H9 (cell line): ENCODE measurements around the gene FAM13A. TPM values are rescaled to one million over a fixed set of nuclear protein-coding genes. Genes with fewer than 3 reads are reported as not detected.

ENCODE experiments used
- DNase-seq: peaks from one replicate; pipeline ENCODE4 v3.0.0-alpha.2; 2017
- H2AFZ ChIP-seq: one replicate; pipeline ENCODE4 v1.6.1; 2013; ENCODE audit warnings: mild to moderate bottlenecking, low read length, control low read depth, moderate library complexity
- H2AK5ac ChIP-seq: 2 replicates; pipeline ENCODE4 v1.6.1; 2013; ENCODE audit warnings: low read length, control low read depth, mixed read lengths; ENCODE audit not compliant: insufficient read length
- H2BK120ac ChIP-seq: one replicate; pipeline ENCODE4 v1.6.1; 2013; ENCODE audit warnings: low read depth, mild to moderate bottlenecking, low read length, control low read depth, inconsistent platforms; ENCODE audit not compliant: poor library complexity, severe bottlenecking
- H2BK12ac ChIP-seq: 2 replicates; pipeline ENCODE4 v1.6.1; 2013; ENCODE audit warnings: low read length, control low read depth, mixed read lengths, low read depth; ENCODE audit not compliant: insufficient read length
- H2BK15ac ChIP-seq: 2 replicates; pipeline ENCODE4 v1.6.1; 2013; ENCODE audit warnings: low read depth, low read length, control low read depth
- H2BK20ac ChIP-seq: one replicate; pipeline ENCODE4 v1.6.1; 2013; ENCODE audit warnings: low read depth, mild to moderate bottlenecking, low read length, control low read depth, inconsistent platforms; ENCODE audit not compliant: poor library complexity, severe bottlenecking
- H2BK5ac ChIP-seq: 2 replicates; pipeline ENCODE4 v1.6.1; 2013; ENCODE audit warnings: low read length, control low read depth, mixed read lengths; ENCODE audit not compliant: insufficient read length
- H3K14ac ChIP-seq: 2 replicates; pipeline ENCODE4 v1.6.1; 2013; ENCODE audit warnings: low read length, control low read depth; ENCODE audit not compliant: insufficient read depth
- H3K18ac ChIP-seq: 2 replicates; pipeline ENCODE4 v1.6.1; 2013; ENCODE audit warnings: low read depth, mild to moderate bottlenecking, mixed read lengths, low read length, control low read depth; ENCODE audit not compliant: insufficient read length
- H3K23ac ChIP-seq: 2 replicates; pipeline ENCODE4 v1.6.1; 2013; ENCODE audit warnings: low read length, control low read depth, mixed read lengths, low read depth; ENCODE audit not compliant: insufficient read length
- H3K23me2 ChIP-seq: 2 replicates; pipeline ENCODE4 v1.6.1; 2013; ENCODE audit warnings: low read depth, mild to moderate bottlenecking, mixed read lengths, low read length, control low read depth; ENCODE audit not compliant: insufficient read length, poor library complexity, severe bottlenecking
- H3K27ac ChIP-seq: 2 replicates; pipeline ENCODE4 v1.5.1; 2013; ENCODE audit warnings: low read length, control low read depth, mixed read lengths, low read depth; ENCODE audit not compliant: insufficient read length
- H3K27me3 ChIP-seq: 2 replicates; pipeline ENCODE4 v1.6.1; 2013; ENCODE audit warnings: low read length, control low read depth, inconsistent platforms; ENCODE audit not compliant: insufficient read depth
- H3K4ac ChIP-seq: 2 replicates; pipeline ENCODE4 v1.6.1; 2013; ENCODE audit warnings: low read depth, mild to moderate bottlenecking, control low read depth, inconsistent platforms, low read length, moderate library complexity
- H3K4me1 ChIP-seq: 2 replicates; pipeline ENCODE4 v1.6.1; 2013; ENCODE audit warnings: low read length, control low read depth, inconsistent platforms; ENCODE audit not compliant: insufficient read depth
- H3K4me2 ChIP-seq: 2 replicates; pipeline ENCODE4 v1.6.1; 2013; ENCODE audit warnings: low read length, control low read depth, mixed read lengths; ENCODE audit not compliant: insufficient read length, insufficient read depth
- H3K56ac ChIP-seq: 2 replicates; pipeline ENCODE4 v1.6.1; 2013; ENCODE audit warnings: low read depth, mild to moderate bottlenecking, mixed read lengths, low read length, control low read depth; ENCODE audit not compliant: insufficient read length
- H3K79me1 ChIP-seq: 2 replicates; pipeline ENCODE4 v1.6.1; 2013; ENCODE audit warnings: low read depth, mild to moderate bottlenecking, moderate library complexity, low read length, control low read depth, inconsistent platforms; ENCODE audit not compliant: insufficient read depth, poor library complexity, severe bottlenecking
- H3K79me2 ChIP-seq: 2 replicates; pipeline ENCODE4 v1.6.1; 2013; ENCODE audit warnings: low read length, control low read depth, inconsistent platforms; ENCODE audit not compliant: insufficient read depth
- H3K9ac ChIP-seq: 2 replicates; pipeline ENCODE4 v1.6.1; 2013; ENCODE audit warnings: low read length, control low read depth, mixed read lengths; ENCODE audit not compliant: insufficient read length; ENCODE audit errors: extremely low read depth
- H3K9me3 ChIP-seq: one replicate; pipeline ENCODE4 v1.6.1; 2013; ENCODE audit warnings: low read depth, low read length, inconsistent platforms; ENCODE audit not compliant: control insufficient read depth
- H3T11ph ChIP-seq: one replicate; pipeline ENCODE4 v1.6.1; 2013; ENCODE audit warnings: mild to moderate bottlenecking, low read length, control low read depth, inconsistent platforms
- H4K20me1 ChIP-seq: one replicate; pipeline ENCODE4 v1.6.1; 2013; ENCODE audit not compliant: control insufficient read depth, insufficient read length, insufficient read depth
- H4K5ac ChIP-seq: 2 replicates; pipeline ENCODE4 v1.6.1; 2013; ENCODE audit warnings: low read depth, mild to moderate bottlenecking, mixed read lengths, low read length, control low read depth; ENCODE audit not compliant: insufficient read length
- H4K8ac ChIP-seq: replicated peaks from 2 replicates; pipeline ENCODE4 v1.6.1; 2013; ENCODE audit warnings: low read length, control low read depth, mixed read lengths, low read depth; ENCODE audit not compliant: insufficient read length
- H4K91ac ChIP-seq: 2 replicates; pipeline ENCODE4 v1.6.1; 2013; ENCODE audit warnings: low read depth, mild to moderate bottlenecking, moderate library complexity, mixed read lengths, low read length, control low read depth; ENCODE audit not compliant: insufficient read length
- H3K27ac Mint-ChIP-seq, 3 experiments: 2 replicates in 2 of 3; 3 replicates in 1 of 3; pipeline ENCODE4 v1.8.0; 2020 to 2021; ENCODE audit warnings: mixed read lengths in 3 of 3, mild to moderate bottlenecking in 1 of 3, moderate library complexity in 1 of 3
- H3K27me3 Mint-ChIP-seq: 2 replicates; pipeline ENCODE4 v1.8.0; 2021; ENCODE audit warnings: low read depth, mild to moderate bottlenecking, moderate library complexity, mixed read lengths
- H3K36me3 Mint-ChIP-seq, 3 experiments: 2 replicates in 2 of 3; 3 replicates in 1 of 3; pipeline ENCODE4 v1.8.0; 2020 to 2021; ENCODE audit warnings: low read depth in 3 of 3, mixed read lengths in 3 of 3; ENCODE audit not compliant: insufficient read depth in 1 of 3
- H3K4me1 Mint-ChIP-seq, 2 experiments: 2 replicates each; pipeline ENCODE4 v1.8.0; 2020; ENCODE audit warnings: mixed read lengths in 2 of 2
- H3K4me3 Mint-ChIP-seq, 2 experiments: 2 replicates in 1 of 2; 3 replicates in 1 of 2; pipeline ENCODE4 v1.8.0; 2020 to 2021; ENCODE audit warnings: mild to moderate bottlenecking in 2 of 2, mixed read lengths in 2 of 2, moderate library complexity in 1 of 2
- H3K9me3 Mint-ChIP-seq, 2 experiments: 2 replicates in 1 of 2; 3 replicates in 1 of 2; pipeline ENCODE4 v1.8.0; 2020; ENCODE audit warnings: mild to moderate bottlenecking in 2 of 2, mixed read lengths in 2 of 2, moderate library complexity in 1 of 2
- CTCF ChIP-seq: fragments of 200-600 bp; sonication (generic); conservative IDR thresholded peaks from 3 replicates; pipeline ENCODE4 v1.8.0; 2021; ENCODE audit warnings: antibody characterized with exemption, mild to moderate bottlenecking
- WGBS: extraction: QIAGEN DNeasy Blood & Tissue Kit; methylation state at CpG from one replicate; pipeline ENCODE4 v1.1.7; 2013; ENCODE audit warnings: missing lambda C conversion rate, low lambda C conversion rate, mixed read lengths; ENCODE audit not compliant: insufficient read length; ENCODE audit errors: extremely low coverage; 5-methylcytosine and 5-hydroxymethylcytosine counted together
- total RNA-seq: library from RNA; stranded (reverse); gene quantifications from 2 replicates; pipeline ENCODE4 v1.2.1, GENCODE V29; 2021

The FAM13A gene
- total RNA-seq, 1 experiment from 2014 or later: 12.7 TPM

- H2AK5ac ChIP-seq: no peak overlapping the region
- no peak overlapping the region for H4K91ac ChIP-seq
- no peak overlapping the region for H3K4me2 ChIP-seq
- H3K4ac ChIP-seq: no peak overlapping the region
- no peaks in the 10 kb centered on the region for H3K27me3 ChIP-seq
- H2AFZ ChIP-seq: no peak overlapping the region
- no peak for DNase-seq
- H3K23ac ChIP-seq: no peak overlapping the region
- no peaks in the 10 kb centered on the region for H3K79me2 ChIP-seq
- H3K56ac ChIP-seq: no peak overlapping the region
- no peaks in the 10 kb centered on the region for H4K20me1 ChIP-seq
- no peaks in the 10 kb centered on the region for H3K4me1 ChIP-seq
- H3K23me2 ChIP-seq: no peaks in the 10 kb centered on the region
- no peak overlapping the region for H3K14ac ChIP-seq
- no peak overlapping the region for H2BK120ac ChIP-seq
- H3K36me3 Mint-ChIP-seq: peaks cover 0 to 6% (median 0%) of the 10 kb centered on the region in 3 experiments; a peak in 1 of 7 replicates
- no peak overlapping the region for H3K9ac ChIP-seq
- no peak overlapping the region for H3K4me3 Mint-ChIP-seq
- peaks cover 18 to 20% of the 10 kb centered on the region in 2 experiments for H3K4me1 Mint-ChIP-seq
- no peaks in the 10 kb centered on the region for H3K9me3 Mint-ChIP-seq
- H3K9me3 ChIP-seq: no peaks in the 10 kb centered on the region
- no peak overlapping the region for H4K5ac ChIP-seq
- no peak overlapping the region for H2BK20ac ChIP-seq
- H3K27ac ChIP-seq: no peak overlapping the region
- no peak overlapping the region for H2BK12ac ChIP-seq
- no CpG with 5 or more reads among the region's 1 CpG for WGBS
- H3K27ac Mint-ChIP-seq: no peak overlapping the region
- H3T11ph ChIP-seq: no peak overlapping the region
- H3K18ac ChIP-seq: no peak overlapping the region
- no peaks in the 10 kb centered on the region for H3K27me3 Mint-ChIP-seq
- H4K8ac ChIP-seq: no peak overlapping the region
- H2BK15ac ChIP-seq: no peak overlapping the region
- H2BK5ac ChIP-seq: no peak overlapping the region
- peak; percentile 46; the same call in 2 of the 3 replicates for TF ChIP-seq CTCF
- H3K79me1 ChIP-seq: no peaks in the 10 kb centered on the region
These were observed 265.7 kb downstream of the FAM13A start for GRCh38 chr4:88791274-88791673.
